Esophagus squamous epithelium (tissue), 5 donors: ENCODE measurements around the gene TMPRSS12. TPM values are rescaled to one million over a fixed set of nuclear protein-coding genes. Genes with fewer than 3 reads are reported as not detected.
"Not testable (repeated sequence)": the region's sequence is repeated elsewhere in the genome, so short reads cannot be mapped to it uniquely, and the experiment has no call there.

Experiments used
- DNase-seq: peaks from one replicate; lab custom pipeline; 2025; lab: John Stamatoyannopoulos, UW
- H3K27ac ChIP-seq, 4 donors: fragments of 200-600 bp; sonication (generic); one replicate each; pipeline ENCODE4 v1.5.1; 2016 to 2019; ENCODE audit warnings: mild to moderate bottlenecking in 1 of 4
- H3K27me3 ChIP-seq, 4 donors: fragments of 200-600 bp; sonication (generic); 1 replicate in 3 of 4; 2 replicates in 1 of 4; pipeline versions ENCODE4 v1.5.1 to v1.6.0; 2017 to 2021; ENCODE audit warnings: antibody characterized with exemption in 1 of 4
- H3K36me3 ChIP-seq, 3 donors: fragments of 200-600 bp; sonication (generic); one replicate each; pipeline ENCODE4 v1.5.1; 2016 to 2019
- H3K4me1 ChIP-seq, 3 donors: fragments of 200-600 bp; sonication (generic); one replicate each; pipeline ENCODE4 v1.5.1; 2017 to 2019
- H3K4me3 ChIP-seq, 4 donors: fragments of 200-600 bp; sonication (generic); 1 replicate in 3 of 4; 2 replicates in 1 of 4; pipeline ENCODE4 v1.5.1; 2016 to 2019; ENCODE audit warnings: mild to moderate bottlenecking in 2 of 4, moderate library complexity in 1 of 4
- H3K9me3 ChIP-seq, 3 donors: fragments of 200-600 bp; sonication (generic); one replicate each; pipeline ENCODE4 v1.5.1; 2016 to 2019
- CTCF ChIP-seq, 6 experiments: fragments of 450-650 bp in 4 of 6; fragments of 200-600 bp in 2 of 6; sonication (generic) in 2 of 6; IDR thresholded peaks; one replicate each; pipeline ENCODE4 v1.5.1; 2016 to 2019; ENCODE audit warnings: antibody characterized with exemption in 6 of 6, mild to moderate bottlenecking in 4 of 6, moderate library complexity in 4 of 6
- POLR2A ChIP-seq, 4 donors: fragments of 450-650 bp; IDR thresholded peaks; one replicate each; pipeline ENCODE4 v1.6.1; 2017; ENCODE audit warnings: antibody characterized with exemption in 4 of 4, mild to moderate bottlenecking in 4 of 4, moderate library complexity in 3 of 4
- WGBS, 2 donors: methylation state at CpG; one replicate each; pipeline ENCODE4 v1.1.5; 2018; 5-methylcytosine and 5-hydroxymethylcytosine counted together
- intact Hi-C: fragments of 100-400 bp; cut with DNase I; formaldehyde crosslinking; loops from one replicate; pipeline ENCODE4 v1.15.0; 2022
- total RNA-seq, 4 donors: library from RNA; depleted of rRNA; stranded (reverse); fragments of >200 nt; gene quantifications; one replicate each; pipeline ENCODE4 v1.1.0, GENCODE V29; 2016
- donor health status: DM: yes; HTN: yes; CAD: no.

TMPRSS12 gene
- total RNA-seq, 4 donors from 2014 or later, result not detected

- peaks cover 0 to 4% (median 0%) of the 10 kb centered on the region in 3 donors for H3K4me1 ChIP-seq
- TF ChIP-seq POLR2A (IDR thresholded peaks at IDR 0.05) (no peak), CTCF (IDR thresholded peaks at IDR 0.05) (no peak)
- DNase-seq, result no peak
- H3K27ac ChIP-seq, result no peak overlapping the region
- no peaks in the 10 kb centered on the region for H3K9me3 ChIP-seq
- H3K27me3 ChIP-seq, result no peaks in the 10 kb centered on the region
- intact Hi-C loops, result loop anchor here (10.0 kb wide), 1 partner anchor 165 kb away; no protein-coding TSS in a partner anchor
- H3K36me3 ChIP-seq, result peaks cover 13 to 49% (median 13%) of the 10 kb centered on the region in 3 donors
- H3K4me3 ChIP-seq, result no peak overlapping the region
These were observed 22.5 kb upstream of the TMPRSS12 start for GRCh38 chr12:50820177-50820576.

GRCh38 chr12:50822082-50822481 is 20.6 kb upstream of the TMPRSS12 start:
- Histone ChIP-seq H3K27me3 (no peaks in the 10 kb centered on the region), H3K4me1 (peaks cover 0 to 12% (median 0%) of the 10 kb centered on the region in 3 donors), H3K27ac (no peak overlapping the region), H3K9me3 (no peaks in the 10 kb centered on the region), H3K4me3 (no peak overlapping the region), H3K36me3 (peaks cover 0 to 30% (median 0%) of the 10 kb centered on the region in 3 donors)
- TF ChIP-seq CTCF (IDR thresholded peaks at IDR 0.05) (no peak), POLR2A (IDR thresholded peaks at IDR 0.05) (no peak)
- WGBS, 2 donors, result 75 to 93% methylated on average over 1 of the region's 1 CpG
- intact Hi-C loops, result loop anchor here (10.0 kb wide), 1 partner anchor 163 kb away; no protein-coding TSS in a partner anchor
- DNase-seq, result no peak

- H3K4me3 ChIP-seq, H3K9me3 ChIP-seq, H3K27ac ChIP-seq, DNase-seq, H3K27me3 ChIP-seq: not testable (repeated sequence)
- intact Hi-C loops, result loop anchor here (10.0 kb wide), 1 partner anchor 161 kb away; no protein-coding TSS in a partner anchor
- H3K4me1 ChIP-seq, result peaks cover 0 to 20% (median 6%) of the 10 kb centered on the region in 3 donors
- peaks cover 0 to 14% (median 0%) of the 10 kb centered on the region in 3 donors for H3K36me3 ChIP-seq
- 89 to 91% methylated on average over 11 of the region's 11 CpGs for WGBS, 2 donors
These were observed 19.0 kb upstream of the TMPRSS12 start for GRCh38 chr12:50823724-50824123.

- peak overlapping the region in 3 of 4 donors; percentile 38 to 53 (median 49) for H3K27ac ChIP-seq
- no peak for TF ChIP-seq CTCF (IDR thresholded peaks at IDR 0.05)
- no peak for TF ChIP-seq POLR2A (IDR thresholded peaks at IDR 0.05)
- no peaks in the 10 kb centered on the region for H3K27me3 ChIP-seq
- H3K4me1 ChIP-seq, result peaks cover 0 to 24% (median 6%) of the 10 kb centered on the region in 3 donors
- no peak overlapping the region for H3K4me3 ChIP-seq
- 34 to 37% methylated on average over 4 of the region's 4 CpGs for WGBS, 2 donors
- intact Hi-C loops, result loop anchor here (10.0 kb wide), 1 partner anchor 160 kb away; no protein-coding TSS in a partner anchor
- no peaks in the 10 kb centered on the region for H3K9me3 ChIP-seq
- H3K36me3 ChIP-seq, result peaks cover 0 to 2% (median 0%) of the 10 kb centered on the region in 3 donors
- DNase-seq, result no peak
These were observed 17.8 kb upstream of the TMPRSS12 start for GRCh38 chr12:50824914-50825313.

GRCh38 chr12:50825372-50825838 is 17.3 kb upstream of the TMPRSS12 start:
- Histone ChIP-seq H3K4me1 (peaks cover 0 to 24% (median 6%) of the 10 kb centered on the region in 3 donors), H3K27ac (peak overlapping the region in 3 of 4 donors; percentile 38 to 53 (median 49)), H3K36me3 (no peaks in the 10 kb centered on the region), H3K9me3 (no peaks in the 10 kb centered on the region), H3K27me3 (no peaks in the 10 kb centered on the region), H3K4me3 (no peak overlapping the region)
- peak; percentile 27 to 75 (median 62) for TF ChIP-seq CTCF (IDR thresholded peaks at IDR 0.05)
- no peak for TF ChIP-seq POLR2A (IDR thresholded peaks at IDR 0.05)
- intact Hi-C loops, result loop anchor here (10.0 kb wide), 1 partner anchor 159 kb away; no protein-coding TSS in a partner anchor
- no peak for DNase-seq
- 0% methylated on average over 2 of the region's 2 CpGs for WGBS, 2 donors
